GM19397 (cell line): ENCODE measurements around the gene CFAP46.

Source experiments
- ATAC-seq: cut with Tn5 transposase; IDR thresholded peaks from one replicate; pipeline ENCODE4 v1.9.1; 2021; ENCODE audit warnings: mild to moderate bottlenecking, moderate library complexity; ENCODE audit not compliant: unreplicated experiment

CFAP46 gene

GRCh38 chr10:132916421-132916841, 25.9 kb downstream of the CFAP46 start:
- ATAC-seq = no peak

- no peak for ATAC-seq
Observed at GRCh38 chr10:132915411-132915810, 27.0 kb downstream of the CFAP46 start.

- no peak for ATAC-seq
Observed at GRCh38 chr10:132914732-132915131, 27.6 kb downstream of the CFAP46 start.

- ATAC-seq = no peak
Observed at GRCh38 chr10:132913559-132914115, 28.7 kb downstream of the CFAP46 start.

GRCh38 chr10:132912713-132913558, 29.4 kb downstream of the CFAP46 start:
- no peak for ATAC-seq

- ATAC-seq = no peak
Observed at GRCh38 chr10:132912225-132912712, 30.1 kb downstream of the CFAP46 start.

GRCh38 chr10:132911786-132912097, 30.6 kb downstream of the CFAP46 start:
- ATAC-seq = no peak

- no peak for ATAC-seq
Observed at GRCh38 chr10:132910901-132911785, 31.2 kb downstream of the CFAP46 start.

- ATAC-seq = no peak
Observed at GRCh38 chr10:132910186-132910880, 32.0 kb downstream of the CFAP46 start.

- ATAC-seq = no peak
Observed at GRCh38 chr10:132909491-132910071, 32.8 kb downstream of the CFAP46 start.

GRCh38 chr10:132908621-132909295, 33.6 kb downstream of the CFAP46 start:
- no peak for ATAC-seq

GRCh38 chr10:132907821-132908620, 34.3 kb downstream of the CFAP46 start:
- no peak for ATAC-seq

GRCh38 chr10:132906836-132907235, 35.5 kb downstream of the CFAP46 start:
- ATAC-seq = no peak

GRCh38 chr10:132906106-132906505, 36.3 kb downstream of the CFAP46 start:
- no peak for ATAC-seq

- ATAC-seq = no peak
Observed at GRCh38 chr10:132905661-132906060, 36.7 kb downstream of the CFAP46 start.

GRCh38 chr10:132904814-132905649, 37.3 kb downstream of the CFAP46 start:
- no peak for ATAC-seq

- no peak for ATAC-seq
Observed at GRCh38 chr10:132904181-132904813, 38.1 kb downstream of the CFAP46 start.
